ENCODE measurements around the gene KCNC3.

KCNC3 gene

GRCh38 chr19:50309396-50310125, 19.6 kb downstream of the KCNC3 start:
- no peak for DNase-seq

GRCh38 chr19:50308991-50309390, 20.2 kb downstream of the KCNC3 start:
- DNase-seq: no peak

- DNase-seq: no peak
Measured at GRCh38 chr19:50303558-50303957, 25.6 kb downstream of the KCNC3 start.

GRCh38 chr19:50301607-50301971, 27.6 kb downstream of the KCNC3 start:
- no peak for DNase-seq

GRCh38 chr19:50300814-50301606, 28.2 kb downstream of the KCNC3 start:
- DNase-seq: no peak

- no peak for DNase-seq
Measured at GRCh38 chr19:50300051-50300450, 29.1 kb downstream of the KCNC3 start.

- no peak for DNase-seq
Measured at GRCh38 chr19:50293263-50294004, 35.7 kb downstream of the KCNC3 start.

- DNase-seq: no peak
Measured at GRCh38 chr19:50292216-50292827, 36.9 kb downstream of the KCNC3 start.

- no peak for DNase-seq
Measured at GRCh38 chr19:50290775-50291174, 38.4 kb downstream of the KCNC3 start.

GRCh38 chr19:50290011-50290410, 39.2 kb downstream of the KCNC3 start:
- no peak for DNase-seq

GRCh38 chr19:50288954-50289353, 40.2 kb downstream of the KCNC3 start:
- no peak for DNase-seq

- DNase-seq: no peak
Measured at GRCh38 chr19:50287331-50287730, 41.8 kb downstream of the KCNC3 start.

- no peak for DNase-seq
Measured at GRCh38 chr19:50286443-50286842, 42.7 kb downstream of the KCNC3 start.

- no peak for DNase-seq
Measured at GRCh38 chr19:50285833-50286232, 43.3 kb downstream of the KCNC3 start.

- no peak for DNase-seq
Measured at GRCh38 chr19:50281491-50281890, 47.7 kb downstream of the KCNC3 start.

- DNase-seq: no peak
Measured at GRCh38 chr19:50280983-50281382, 48.2 kb downstream of the KCNC3 start.

GRCh38 chr19:50280074-50280473, 49.1 kb downstream of the KCNC3 start:
- DNase-seq: no peak

GRCh38 chr19:50277966-50278580, 51.1 kb downstream of the KCNC3 start:
- DNase-seq: no peak

- no peak for DNase-seq
Measured at GRCh38 chr19:50276370-50277063, 52.7 kb downstream of the KCNC3 start.

- no peak for DNase-seq
Measured at GRCh38 chr19:50275577-50276368, 53.4 kb downstream of the KCNC3 start.

- no peak for DNase-seq
Measured at GRCh38 chr19:50273821-50274220, 55.4 kb downstream of the KCNC3 start.

Measured in NCI-H187 treated with DMSO at 0.1 percent for 48 hours (cell line).